ENCODE results near the gene KIAA0586.

Gene KIAA0586

GRCh38 chr14:58479975-58480374 is 52.5 kb downstream of the KIAA0586 start:
- H3K4me3 ChIP-seq (ENCODE audit: low read depth, low read length): no peak overlapping the region
- no peak for DNase-seq (ENCODE audit: low read depth)
- TF ChIP-seq CTCF (IDR thresholded peaks at IDR 0.05; ENCODE audit: control insufficient read depth, extremely low read depth, insufficient read depth): no peak

GRCh38 chr14:58484176-58484575 is 56.7 kb downstream of the KIAA0586 start:
- no peak for DNase-seq (ENCODE audit: low read depth)
- no peak overlapping the region for H3K4me3 ChIP-seq (ENCODE audit: low read depth, low read length)
- no peak for TF ChIP-seq CTCF (IDR thresholded peaks at IDR 0.05; ENCODE audit: control insufficient read depth, extremely low read depth, insufficient read depth)

GRCh38 chr14:58488550-58488949 is 61.0 kb downstream of the KIAA0586 start:
- DNase-seq (ENCODE audit: low read depth): no peak

GRCh38 chr14:58491593-58491992 is 64.1 kb downstream of the KIAA0586 start:
- DNase-seq (ENCODE audit: low read depth): no peak
- no peak overlapping the region for H3K4me3 ChIP-seq (ENCODE audit: low read depth, low read length)
- no peak for TF ChIP-seq CTCF (IDR thresholded peaks at IDR 0.05; ENCODE audit: control insufficient read depth, extremely low read depth, insufficient read depth)

More at GRCh38 chr14:58488550-58488949, 61.0 kb downstream of the KIAA0586 start:
- no peak for TF ChIP-seq CTCF (IDR thresholded peaks at IDR 0.05; ENCODE audit: control insufficient read depth, extremely low read depth, insufficient read depth)
- no peak overlapping the region for H3K4me3 ChIP-seq (ENCODE audit: low read depth, low read length)

- DNase-seq (ENCODE audit: low read depth): no peak
- no peak overlapping the region for H3K4me3 ChIP-seq (ENCODE audit: low read depth, low read length)
- TF ChIP-seq CTCF (IDR thresholded peaks at IDR 0.05; ENCODE audit: control insufficient read depth, extremely low read depth, insufficient read depth): no peak
Measured at GRCh38 chr14:58492044-58492443, 64.5 kb downstream of the KIAA0586 start.

- H3K4me3 ChIP-seq (ENCODE audit: low read depth, low read length): no peak overlapping the region
- DNase-seq (ENCODE audit: low read depth): peak; percentile 52
- peak; percentile 84 for TF ChIP-seq CTCF (IDR thresholded peaks at IDR 0.05; ENCODE audit: control insufficient read depth, extremely low read depth, insufficient read depth)
Measured at GRCh38 chr14:58501214-58501816, 73.8 kb downstream of the KIAA0586 start.

GRCh38 chr14:58513272-58513671 is 85.8 kb downstream of the KIAA0586 start:
- no peak for TF ChIP-seq CTCF (IDR thresholded peaks at IDR 0.05; ENCODE audit: control insufficient read depth, extremely low read depth, insufficient read depth)

More at GRCh38 chr14:58513272-58513671, 85.8 kb downstream of the KIAA0586 start:
- no peak for DNase-seq (ENCODE audit: low read depth)
- H3K4me3 ChIP-seq (ENCODE audit: low read depth, low read length): no peak overlapping the region

Measured in LNCaP clone FGC (cell line).